Esophagus mucosa (tissue), 1 donor: ENCODE measurements around the gene SCARB2. TPM values are rescaled to one million over a fixed set of nuclear protein-coding genes. Genes with fewer than 3 reads are reported as not detected.

Experiments
- ATAC-seq: fragments of 200-7000 bp; cut with Tn5 transposase; one replicate; pipeline ENCODE4 v1.9.1; 2020
- total RNA-seq: library from RNA; stranded (reverse); gene quantifications from one replicate; pipeline ENCODE4 v1.2.4, GENCODE V29; 2023
- donor health status: DM: yes; HTN: yes; CAD: no.

The SCARB2 gene
- total RNA-seq, 1 donor from 2014 or later, result 70.0 TPM

GRCh38 chr4:76198411-76199237 is 15.0 kb downstream of the SCARB2 start:
- ATAC-seq, result peak; percentile 27

DNA sequence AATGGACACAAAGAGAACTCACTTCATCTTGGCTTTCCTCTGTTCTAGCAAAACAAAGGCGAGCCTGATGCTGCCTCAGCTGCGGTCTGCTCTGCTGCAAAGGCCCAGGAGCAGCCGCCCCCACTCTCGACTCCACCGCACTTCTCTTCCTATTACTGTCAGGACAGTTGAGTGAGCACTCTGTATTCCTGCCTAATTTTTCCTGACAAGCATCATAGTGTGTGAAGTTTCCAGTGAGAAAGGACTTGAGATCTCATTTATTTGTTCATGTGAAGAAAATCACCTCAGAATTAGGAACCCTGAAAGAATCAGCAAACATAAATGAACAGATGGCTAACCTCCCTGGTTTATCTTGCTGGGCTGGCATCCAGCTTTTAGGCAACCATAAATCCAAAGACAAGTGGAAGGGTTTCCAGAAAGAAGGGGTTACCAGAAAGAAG is 15.6 kb downstream of the SCARB2 start:
- ATAC-seq, result no peak

GRCh38 chr4:76197031-76197743 is 16.4 kb downstream of the SCARB2 start:
- ATAC-seq, result no peak

DNA sequence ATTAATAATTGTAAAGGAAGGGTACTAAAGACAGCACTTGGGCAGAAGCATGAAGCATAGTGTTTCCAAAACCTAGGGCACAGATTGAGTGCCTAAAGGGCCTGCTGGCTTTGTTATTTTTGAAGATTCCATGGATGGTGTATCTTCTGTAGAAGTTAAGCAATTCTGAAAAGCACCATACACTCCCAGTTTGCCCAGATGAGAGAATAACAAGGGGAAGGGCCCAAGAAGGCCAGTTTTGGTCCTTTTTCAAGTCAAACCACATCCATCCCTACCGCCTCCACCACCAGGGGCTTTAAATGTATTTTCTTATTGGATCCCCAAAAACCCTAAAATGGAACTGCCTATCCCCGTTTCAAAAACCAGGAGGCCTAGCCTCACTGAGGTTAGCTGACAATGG is 17.2 kb downstream of the SCARB2 start:
- ATAC-seq, result no peak

DNA sequence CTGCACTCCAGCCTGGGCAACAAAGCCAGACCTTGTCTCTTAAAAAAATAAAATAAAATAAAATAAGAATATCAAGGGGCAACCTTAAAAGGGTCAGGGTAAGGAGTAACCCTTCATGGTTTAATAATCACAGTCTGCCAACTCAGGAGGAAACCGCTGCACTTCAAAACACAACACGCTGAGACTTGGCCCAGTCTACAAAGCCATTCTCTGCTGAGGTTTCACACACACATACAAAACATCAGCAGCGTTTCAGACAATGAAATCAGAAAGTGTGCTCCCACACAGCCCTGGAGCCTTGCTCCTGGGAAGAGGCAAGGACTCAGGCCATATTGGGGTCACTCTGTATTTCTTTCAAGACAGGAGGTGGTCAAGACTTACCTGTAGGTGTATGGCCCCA is 18.3 kb downstream of the SCARB2 start:
- ATAC-seq, result no peak

GRCh38 chr4:76194325-76194724 is 19.3 kb downstream of the SCARB2 start:
- ATAC-seq, result peak; percentile 87

GRCh38 chr4:76192236-76192635 is 21.4 kb downstream of the SCARB2 start:
- no peak for ATAC-seq

DNA sequence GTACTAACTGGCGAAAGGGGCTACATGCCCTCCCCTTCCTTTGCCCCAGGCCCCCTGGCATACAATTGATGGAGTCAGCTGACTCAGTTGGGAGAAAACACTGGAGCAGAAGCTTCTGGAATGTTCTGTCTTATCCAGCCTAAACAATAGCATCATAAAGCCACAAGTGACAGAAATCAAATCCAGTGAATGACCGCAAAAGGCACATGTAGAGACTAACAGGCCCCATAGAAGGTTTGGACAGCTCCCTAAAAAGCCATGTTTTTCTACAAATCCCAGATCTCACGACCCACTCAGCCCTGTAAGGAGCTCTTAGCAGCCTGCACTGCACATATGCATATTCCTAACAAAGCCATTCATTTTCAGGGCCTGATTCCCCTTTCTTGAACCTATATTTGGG is 25.1 kb downstream of the SCARB2 start:
- ATAC-seq, result no peak

DNA sequence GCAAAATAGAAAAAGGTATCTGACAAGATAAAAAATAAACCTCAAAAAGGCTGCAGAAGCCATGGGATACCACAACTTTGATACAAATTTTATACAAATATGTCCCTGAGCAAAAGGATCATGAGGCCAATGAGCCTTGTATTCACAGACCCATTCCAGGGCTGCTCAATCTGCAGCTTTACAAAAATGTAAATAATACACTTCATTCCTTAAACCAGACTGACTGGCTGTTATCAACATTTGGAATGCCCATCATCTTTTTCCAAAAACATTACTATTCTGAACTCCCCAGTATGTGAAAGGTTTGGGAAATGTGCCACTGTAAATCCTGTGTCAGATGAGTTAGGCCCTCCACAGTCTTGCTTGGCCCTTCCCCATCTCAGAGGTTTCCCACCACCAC is 25.5 kb downstream of the SCARB2 start:
- no peak for ATAC-seq

GRCh38 chr4:76187152-76187551 is 26.5 kb downstream of the SCARB2 start:
- ATAC-seq, result no peak

GRCh38 chr4:76182463-76182862 is 31.2 kb downstream of the SCARB2 start:
- ATAC-seq, result peak; percentile 45

DNA sequence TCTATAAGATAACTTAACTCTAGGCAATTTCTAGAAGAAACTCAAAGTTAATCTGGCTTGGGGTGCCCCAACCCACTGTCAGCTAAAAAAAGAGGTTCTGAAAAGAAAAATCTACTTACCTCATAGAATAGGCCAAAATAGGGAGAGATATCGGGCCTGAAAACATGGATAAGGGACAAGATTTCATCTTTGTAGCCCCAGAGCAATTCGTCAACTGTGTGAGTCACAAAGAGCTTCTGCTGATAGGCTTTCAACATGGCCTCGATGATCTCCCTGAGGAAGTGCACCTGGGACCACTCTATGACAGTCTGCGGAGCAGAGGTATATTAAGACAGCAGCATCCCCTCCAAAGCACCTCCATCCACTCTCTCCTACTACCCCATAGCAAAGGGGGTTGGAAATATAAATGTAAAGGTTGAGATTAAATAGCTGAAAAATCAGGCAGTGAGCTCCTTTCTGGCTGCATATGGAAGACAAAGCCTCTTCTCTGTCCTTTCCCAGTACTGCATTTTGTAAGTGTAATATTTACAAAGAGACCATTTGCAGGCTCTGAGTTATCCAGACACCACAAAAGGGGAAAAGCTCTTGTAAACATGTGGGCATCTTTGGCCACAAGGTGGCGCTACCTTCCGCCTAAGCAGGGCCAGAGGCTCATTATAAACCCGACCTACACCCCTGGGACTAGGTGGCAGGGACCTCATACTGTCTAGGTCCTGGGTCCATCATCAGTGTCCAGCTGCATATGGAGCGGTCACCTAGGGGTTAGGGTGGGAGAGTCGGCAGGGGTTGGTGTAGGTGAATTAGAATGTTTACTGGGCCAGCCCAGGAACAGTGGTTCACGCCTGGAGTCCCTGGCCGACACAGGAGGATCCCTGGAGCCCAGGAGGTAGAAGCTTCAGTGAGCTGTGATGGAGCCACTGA is 34.0 kb downstream of the SCARB2 start:
- ATAC-seq, result peak; percentile 86

DNA sequence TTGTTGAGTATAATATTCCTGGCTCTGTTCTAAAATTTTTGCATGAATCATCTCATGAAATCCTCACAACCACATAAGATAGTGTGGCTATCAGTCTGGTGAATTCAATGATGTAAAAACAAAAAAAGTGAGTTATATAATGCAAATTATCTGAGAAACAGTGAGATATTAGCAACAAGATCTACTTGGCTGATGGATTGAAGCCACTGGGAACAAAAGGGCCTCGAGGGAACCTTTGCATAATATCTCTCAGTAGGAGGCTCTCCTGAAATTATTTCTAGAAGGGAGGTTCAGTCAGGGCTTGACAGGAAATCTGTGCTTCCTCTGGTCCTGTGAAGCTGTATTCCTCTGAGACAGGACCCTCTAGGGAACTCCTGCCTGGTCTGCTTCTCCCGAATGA is 35.3 kb downstream of the SCARB2 start:
- ATAC-seq, result no peak

DNA sequence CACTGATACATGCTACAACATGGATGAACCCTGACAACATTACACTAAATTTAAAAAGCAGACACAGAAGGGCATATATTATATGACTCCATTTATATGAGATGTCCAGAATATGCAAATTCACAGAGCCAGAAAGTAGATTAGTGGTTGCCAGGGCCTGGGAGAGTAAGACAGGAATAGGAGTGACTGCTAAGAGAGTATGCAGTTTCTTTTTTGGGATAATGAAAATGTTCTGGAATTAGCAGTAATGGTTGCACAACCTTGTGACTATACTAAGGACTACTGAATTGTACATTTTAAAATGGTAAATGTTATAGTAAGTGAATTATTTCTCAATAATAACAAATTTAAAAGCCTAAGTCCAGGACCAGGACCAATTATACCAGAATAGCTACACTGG is 35.9 kb downstream of the SCARB2 start:
- ATAC-seq, result no peak

GRCh38 chr4:76175336-76175735 is 38.3 kb downstream of the SCARB2 start:
- no peak for ATAC-seq

- no peak for ATAC-seq
These were observed 39.4 kb downstream of the SCARB2 start for GRCh38 chr4:76174216-76174615.

- no peak for ATAC-seq
These were observed 44.9 kb downstream of the SCARB2 start for GRCh38 chr4:76168688-76169087.

DNA sequence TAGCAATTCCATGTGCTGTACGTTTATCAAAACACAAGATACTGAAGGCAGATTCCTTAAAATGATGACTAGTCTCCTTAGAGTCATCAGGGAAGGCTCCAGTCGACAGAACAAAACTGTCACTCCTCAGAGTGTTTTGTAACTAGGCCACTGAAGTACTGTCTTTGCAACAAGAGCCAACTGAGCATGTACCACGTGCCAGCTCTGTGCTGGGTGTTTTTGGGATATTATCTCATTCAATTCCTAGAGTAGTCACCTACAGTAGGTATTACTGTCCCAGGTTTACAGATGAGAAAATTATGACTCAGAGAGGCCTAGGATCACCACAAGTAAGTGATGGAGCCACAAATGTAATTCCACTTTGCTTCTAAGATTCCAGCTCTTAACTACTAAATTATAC is 47.1 kb downstream of the SCARB2 start:
- ATAC-seq, result no peak

DNA sequence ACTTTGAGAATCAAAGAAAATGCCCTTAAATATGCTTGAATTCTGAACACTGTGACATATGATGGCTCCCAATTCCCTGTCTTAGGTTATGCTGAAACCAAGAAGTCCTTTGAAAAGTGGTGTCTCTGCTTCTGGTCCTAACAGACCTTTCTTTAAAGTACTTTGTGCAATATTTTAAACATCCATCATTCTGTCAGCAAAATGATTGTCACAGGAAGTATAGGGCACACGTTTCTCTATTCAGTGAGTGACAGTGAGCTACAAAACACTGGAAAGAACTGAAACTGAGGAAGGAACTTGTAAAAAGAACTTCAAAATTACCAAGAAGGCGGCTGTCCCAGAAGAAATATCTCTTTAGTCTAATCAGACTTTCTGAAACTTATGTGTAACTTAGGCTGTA is 53.3 kb downstream of the SCARB2 start:
- no peak for ATAC-seq

GRCh38 chr4:76156635-76157034 is 57.0 kb downstream of the SCARB2 start:
- no peak for ATAC-seq

DNA sequence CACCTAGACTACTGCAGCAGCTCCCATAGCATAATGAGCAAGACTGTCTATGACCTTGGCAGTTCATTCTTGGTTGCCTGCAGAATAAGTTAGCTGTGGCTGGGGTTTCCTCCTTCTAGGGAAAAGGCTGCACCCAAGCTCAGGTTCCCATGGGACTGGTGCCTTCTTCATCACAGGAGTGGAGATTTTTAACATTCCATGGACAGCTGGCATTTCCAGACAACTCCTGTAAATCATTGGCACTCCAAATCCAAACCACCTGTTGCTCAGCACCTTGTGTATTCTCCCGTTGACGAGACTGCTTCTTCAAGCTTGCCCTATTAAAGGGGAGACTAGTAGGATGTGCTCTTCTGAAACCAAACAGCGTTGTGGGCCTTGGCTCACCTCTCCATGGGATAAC is 57.6 kb downstream of the SCARB2 start:
- ATAC-seq, result no peak

- no peak for ATAC-seq
These were observed 60.3 kb downstream of the SCARB2 start for GRCh38 chr4:76153356-76153755.
